Measurements from ENCODE around the gene EMC7. TPM values are rescaled to one million over a fixed set of nuclear protein-coding genes. Genes with fewer than 3 reads are reported as not detected.

The EMC7 gene
- total and polyA plus RNA-seq, 2 of the 4 experiments (the other 2 are of a cell fraction) = 46.6 to 76.4 TPM

DNA sequence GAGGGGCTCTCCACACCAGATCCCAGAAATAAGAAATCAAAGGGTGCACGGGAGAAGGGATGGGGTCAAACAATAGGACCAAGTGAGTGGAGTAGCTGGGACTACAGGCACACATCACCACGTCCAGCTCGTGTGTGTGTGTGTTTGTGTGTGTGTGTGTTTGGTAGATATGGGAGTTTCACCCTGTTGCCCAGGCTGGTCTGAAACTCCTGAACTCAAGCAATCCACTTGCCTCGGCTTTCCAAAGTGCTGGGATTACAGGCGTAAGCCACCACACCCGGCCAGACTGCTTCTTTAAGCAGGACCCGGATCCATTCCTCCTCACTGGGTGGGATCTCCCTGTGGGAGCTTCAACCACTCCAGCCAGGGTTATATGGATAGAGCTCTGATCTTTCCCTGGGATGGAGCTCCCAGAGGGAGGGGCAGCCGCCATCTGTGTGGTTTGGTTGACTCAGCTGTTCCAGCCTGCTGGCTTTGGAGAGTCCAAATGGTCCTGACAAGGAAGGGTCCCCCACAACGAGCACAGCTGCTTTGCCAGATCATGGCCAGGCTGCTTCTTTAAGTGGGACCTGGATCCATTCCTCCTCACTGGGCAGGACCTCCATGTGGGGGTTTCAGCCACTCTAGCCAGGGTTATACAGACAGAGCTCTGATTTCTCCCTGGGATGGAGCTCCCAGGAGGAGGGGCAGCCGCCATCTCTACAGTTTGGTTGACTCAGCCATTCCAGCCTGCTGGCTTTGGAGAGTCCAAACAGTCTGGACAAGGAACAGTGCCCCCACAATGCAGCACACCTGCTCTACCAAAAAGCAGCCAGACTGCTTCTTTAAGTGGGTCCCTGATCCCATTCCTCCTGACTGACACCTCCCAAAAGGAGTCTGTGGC lies 53.5 kb downstream of the EMC7 start:
- peak overlapping the region; percentile 91 for H3K23ac ChIP-seq (ENCODE audit: low read depth, low read length)
- no peaks in the 10 kb centered on the region for H3K36me3 ChIP-seq (ENCODE audit: control insufficient read depth, insufficient read depth, low read length)
- CTCF ChIA-PET = no interaction called here
- peak overlapping the region; percentile 58 for H2BK120ac ChIP-seq (ENCODE audit: low read depth, low read length)
- BruUV-seq (replicated peaks) = no TSS peak
- peaks cover 0 to 4% of the 10 kb centered on the region in 2 experiments; a peak in 1 of 4 replicates for H3K79me1 ChIP-seq (ENCODE audit: low read depth in 1 of 2, low read length in 2 of 2)
- dilution Hi-C loops (cut with HindIII; ENCODE audit: low sequenced_read_pairs, unreplicated experiment) = no loop called here
- H4K91ac ChIP-seq (ENCODE audit: insufficient read depth, low read depth, low read length) = peak overlapping the region; percentile 72
- TF ChIP-seq, protein P1, sequence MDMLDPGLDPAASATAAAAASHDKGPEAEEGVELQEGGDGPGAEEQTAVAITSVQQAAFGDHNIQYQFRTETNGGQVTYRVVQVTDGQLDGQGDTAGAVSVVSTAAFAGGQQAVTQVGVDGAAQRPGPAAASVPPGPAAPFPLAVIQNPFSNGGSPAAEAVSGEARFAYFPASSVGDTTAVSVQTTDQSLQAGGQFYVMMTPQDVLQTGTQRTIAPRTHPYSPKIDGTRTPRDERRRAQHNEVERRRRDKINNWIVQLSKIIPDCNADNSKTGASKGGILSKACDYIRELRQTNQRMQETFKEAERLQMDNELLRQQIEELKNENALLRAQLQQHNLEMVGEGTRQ (IDR thresholded peaks at IDR 0.05; ENCODE audit: low read depth, low read length) = no peak
- TF ChIP-seq BHLHE40 (IDR thresholded peaks at IDR 0.05; ENCODE audit: low read depth, low read length) (no peak), MXI1 (IDR thresholded peaks at IDR 0.05; ENCODE audit: borderline replicate concordance, low read depth, low read length) (no peak), POLR2A (IDR thresholded peaks at IDR 0.05; ENCODE audit: low read depth, low read length) (no peak), SMC3 (IDR thresholded peaks at IDR 0.05; ENCODE audit: low read depth, low read length) (no peak), FOS (IDR thresholded peaks at IDR 0.05; ENCODE audit: low read depth, low read length) (no peak), CEBPB (IDR thresholded peaks at IDR 0.05; ENCODE audit: low read depth, low read length) (no peak), MAZ (IDR thresholded peaks at IDR 0.05; ENCODE audit: borderline replicate concordance, low read depth, low read length) (no peak), RCOR1 (IDR thresholded peaks at IDR 0.05; ENCODE audit: insufficient replicate concordance, low read length) (no peak), MAFK (IDR thresholded peaks at IDR 0.05; ENCODE audit: low read depth, low read length) (no peak)
- TF ChIP-seq, protein P2, sequence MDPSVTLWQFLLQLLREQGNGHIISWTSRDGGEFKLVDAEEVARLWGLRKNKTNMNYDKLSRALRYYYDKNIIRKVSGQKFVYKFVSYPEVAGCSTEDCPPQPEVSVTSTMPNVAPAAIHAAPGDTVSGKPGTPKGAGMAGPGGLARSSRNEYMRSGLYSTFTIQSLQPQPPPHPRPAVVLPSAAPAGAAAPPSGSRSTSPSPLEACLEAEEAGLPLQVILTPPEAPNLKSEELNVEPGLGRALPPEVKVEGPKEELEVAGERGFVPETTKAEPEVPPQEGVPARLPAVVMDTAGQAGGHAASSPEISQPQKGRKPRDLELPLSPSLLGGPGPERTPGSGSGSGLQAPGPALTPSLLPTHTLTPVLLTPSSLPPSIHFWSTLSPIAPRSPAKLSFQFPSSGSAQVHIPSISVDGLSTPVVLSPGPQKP (IDR thresholded peaks at IDR 0.05; ENCODE audit: borderline replicate concordance, low read depth, low read length) = no peak
- peak overlapping the region; percentile 63 for H2BK20ac ChIP-seq (ENCODE audit: low read depth, low read length)
- in situ Hi-C loops (cut with MboI; ENCODE audit: low sequenced_read_pairs) = no loop called here
- no peaks in the 10 kb centered on the region; the same call in 1 of the 2 replicates for H4K20me1 ChIP-seq (ENCODE audit: insufficient read depth, low read length)
- no peaks in the 10 kb centered on the region for H3K27me3 ChIP-seq (ENCODE audit: control insufficient read depth, insufficient read depth, low read length)
- H3K4me1 ChIP-seq (ENCODE audit: control insufficient read depth, insufficient read depth, low read length) = peaks cover 14% of the 10 kb centered on the region
- peak overlapping the region; percentile 83 for H2BK5ac ChIP-seq (ENCODE audit: low read depth, low read length, poor library complexity, severe bottlenecking)
- H2AK9ac ChIP-seq (replicated peaks; ENCODE audit: low read depth, low read length, poor library complexity) = peak overlapping the region; percentile 74
- peak overlapping the region; percentile 90 for H3K4ac ChIP-seq (ENCODE audit: low read depth, low read length)
- peaks cover 4% of the 10 kb centered on the region; the same call in 1 of the 2 replicates for H3K9me3 ChIP-seq (ENCODE audit: control insufficient read depth, insufficient read depth, low read length)
- 0 out of 2 replicates have a peak overlapping the region, but pooled peaks have one; percentile 9 for H4K5ac ChIP-seq (ENCODE audit: low read depth, low read length)
- ATAC-seq (ENCODE audit: low read depth) = peak; percentile 4; the same call in 1 of the 2 replicates
- peak overlapping the region; percentile 91 for H2AK5ac ChIP-seq (ENCODE audit: low read depth, low read length)
- H3K9me1 ChIP-seq (ENCODE audit: insufficient read depth, low read length) = peaks cover 11% of the 10 kb centered on the region
- H3K18ac ChIP-seq (ENCODE audit: low read depth, low read length) = peak overlapping the region; percentile 18; the same call in 1 of the 2 replicates
- POLR2A ChIA-PET (ENCODE audit: unreplicated experiment) = no interaction called here
- no peak overlapping the region for H3K9ac ChIP-seq (ENCODE audit: low read depth, low read length)
- H2BK15ac ChIP-seq (ENCODE audit: low read depth, low read length) = peak overlapping the region; percentile 72; the same call in 2 of the 3 replicates
- no peak overlapping the region for H3K4me2 ChIP-seq (ENCODE audit: low read depth, low read length)
- intact Hi-C loops (cut with micrococcal nuclease) = no loop called here
- peak overlapping the region; percentile 53 for H3K27ac ChIP-seq (ENCODE audit: insufficient read depth, low read length)
- no peak for DNase-seq
- H2AFZ ChIP-seq (replicated peaks; ENCODE audit: low read length, poor library complexity) = peak overlapping the region; percentile 67
- 100% methylated on average over 1 of the region's 10 CpGs; no CpG with 5 or more reads in 1 of the 2 experiments for WGBS, 2 experiments (ENCODE audit: extremely low coverage in 2 of 2, insufficient read length in 1 of 2)
- no peak overlapping the region for H3K4me3 ChIP-seq (ENCODE audit: insufficient read depth, low read depth, low read length)
- H4K8ac ChIP-seq (ENCODE audit: low read depth in 2 of 2, low read length in 2 of 2) = peak overlapping the region in 1 of 2 experiments; percentile 42; a peak in 2 of 4 replicates
- H3K56ac ChIP-seq (ENCODE audit: extremely low read depth, insufficient read depth, low read length) = peak overlapping the region; percentile 17; the same call in 1 of the 2 replicates
- H3K14ac ChIP-seq (replicated peaks; ENCODE audit: low read depth, low read length) = peak overlapping the region; percentile 82; the same call in 1 of the 2 replicates
